Activated CD8-positive, alpha-beta memory T cell treated with anti-CD3 and anti-CD28 coated beads for 24 hours (primary cell): ENCODE data around the gene CEP41.
"Not testable (repeated sequence)": the region's sequence is repeated elsewhere in the genome, so short reads cannot be mapped to it uniquely, and the experiment has no call there.

Experiments used
- DNase-seq: peaks from one replicate; pipeline ENCODE4 v3.0.0-alpha.2; 2020

Gene CEP41

GRCh38 chr7:130458257-130458656 lies 17.4 kb upstream of the CEP41 start:
- DNase-seq: no peak

DNA sequence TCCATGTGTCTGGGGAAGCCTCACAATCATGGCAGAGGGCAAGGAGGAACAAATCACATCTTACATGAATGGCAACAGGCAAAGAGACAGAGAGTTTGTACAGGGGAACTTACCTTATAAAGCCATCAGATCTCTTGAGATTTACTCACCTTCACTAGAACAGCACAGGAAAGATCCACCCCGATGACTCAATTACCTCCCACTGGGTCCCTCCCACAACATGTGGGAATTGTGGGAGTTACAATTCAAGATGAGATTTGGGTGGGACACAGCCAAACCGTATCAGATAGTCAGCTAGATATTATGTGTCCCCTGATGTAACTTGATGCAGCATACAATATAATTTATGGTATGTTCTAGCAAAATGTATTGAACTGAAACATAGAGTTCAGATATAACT lies 14.1 kb upstream of the CEP41 start:
- no peak for DNase-seq

GRCh38 chr7:130452951-130453350 lies 12.1 kb upstream of the CEP41 start:
- no peak for DNase-seq

GRCh38 chr7:130451344-130451743 lies 10.5 kb upstream of the CEP41 start:
- not testable (repeated sequence) for DNase-seq

GRCh38 chr7:130446259-130446658 lies 5.4 kb upstream of the CEP41 start:
- DNase-seq: no peak

- no peak for DNase-seq
Measured at GRCh38 chr7:130444751-130445407, 4.1 kb upstream of the CEP41 start.

DNA sequence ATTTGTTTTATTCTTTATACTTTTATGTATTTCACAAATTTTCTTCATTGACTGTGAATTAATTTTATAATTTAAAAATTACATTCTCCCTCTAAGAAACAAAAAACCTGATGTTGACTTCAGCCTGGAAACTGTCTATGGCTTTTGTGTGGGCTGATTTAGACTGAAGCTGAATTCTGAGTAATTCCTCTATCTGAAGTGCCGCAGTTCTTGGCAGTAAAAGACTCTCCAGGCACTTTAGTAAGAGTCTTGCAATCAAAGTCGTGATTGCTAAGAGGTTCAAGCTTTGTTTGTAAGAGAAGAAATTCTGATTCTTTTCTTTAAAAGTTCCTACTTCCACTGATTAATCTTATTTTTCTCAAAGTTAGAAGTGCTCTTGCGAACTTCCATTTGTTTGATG lies 3.4 kb upstream of the CEP41 start:
- DNase-seq: no peak

GRCh38 chr7:130442601-130443000 lies 1.8 kb upstream of the CEP41 start:
- no peak for DNase-seq

- DNase-seq: no peak
Measured at GRCh38 chr7:130441408-130441869, 623 bp upstream of the CEP41 start.

DNA sequence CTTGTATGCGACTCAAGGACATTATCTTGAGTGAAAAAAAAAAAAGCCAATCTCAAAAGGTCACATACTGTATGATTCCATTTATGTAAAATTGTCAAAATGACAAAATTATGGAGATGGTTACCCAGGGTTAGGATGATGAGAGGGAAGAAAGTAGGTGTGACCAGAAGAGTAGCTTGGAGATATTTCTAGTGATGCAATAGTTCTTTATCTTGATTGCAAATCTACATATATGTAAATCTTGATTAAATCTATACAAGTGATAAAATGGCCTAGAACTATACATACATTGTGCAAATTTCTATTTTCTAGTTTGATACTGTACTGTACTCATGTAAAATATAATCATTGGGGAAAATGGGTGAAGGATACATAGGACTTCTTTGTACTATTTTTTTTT lies 4.6 kb downstream of the CEP41 start:
- DNase-seq: no peak

DNA sequence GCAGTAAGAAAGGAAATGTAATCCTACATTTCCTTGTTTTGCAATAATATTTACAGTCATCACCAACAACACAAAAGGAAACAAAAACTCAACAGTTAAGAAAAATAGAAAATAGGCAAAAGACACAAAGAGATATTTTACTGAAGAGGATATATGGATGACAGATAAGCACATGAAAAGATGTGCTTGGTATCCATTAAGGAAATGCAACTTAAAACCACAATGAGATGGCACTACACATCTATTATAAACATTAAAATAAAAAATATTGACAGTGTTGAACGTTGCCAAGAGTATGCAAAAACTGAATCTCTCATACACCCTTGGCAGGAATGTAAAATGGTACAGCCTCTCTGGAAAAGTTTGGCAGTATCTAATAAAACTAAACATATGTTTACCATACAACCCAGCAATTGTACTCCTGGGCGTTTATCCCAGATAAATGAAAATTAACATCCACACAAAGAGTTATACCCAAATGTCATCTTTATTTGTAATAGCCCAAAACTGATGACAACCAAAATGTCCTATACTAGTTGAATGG lies 5.4 kb downstream of the CEP41 start:
- no peak for DNase-seq

GRCh38 chr7:130433301-130433700 lies 7.5 kb downstream of the CEP41 start:
- no peak for DNase-seq

DNA sequence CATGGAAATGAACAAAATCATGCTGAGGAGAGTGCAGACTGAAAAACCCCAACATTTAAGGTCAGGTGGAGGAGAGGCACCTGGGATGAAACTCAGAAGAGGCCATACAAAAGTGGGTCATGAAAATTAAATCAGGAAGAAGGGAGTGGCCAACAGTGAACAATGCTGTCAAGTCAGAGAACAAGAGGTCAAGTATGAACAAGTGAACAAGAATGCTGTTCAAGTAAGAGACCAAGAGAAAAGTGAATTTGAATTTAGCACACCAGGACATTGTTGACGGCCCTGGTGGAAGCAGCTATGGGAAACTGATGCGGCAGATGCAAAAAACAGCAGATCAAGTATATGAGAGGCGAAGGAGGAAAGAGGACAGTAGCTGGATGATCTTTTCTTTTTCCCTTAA lies 7.9 kb downstream of the CEP41 start:
- DNase-seq: no peak

DNA sequence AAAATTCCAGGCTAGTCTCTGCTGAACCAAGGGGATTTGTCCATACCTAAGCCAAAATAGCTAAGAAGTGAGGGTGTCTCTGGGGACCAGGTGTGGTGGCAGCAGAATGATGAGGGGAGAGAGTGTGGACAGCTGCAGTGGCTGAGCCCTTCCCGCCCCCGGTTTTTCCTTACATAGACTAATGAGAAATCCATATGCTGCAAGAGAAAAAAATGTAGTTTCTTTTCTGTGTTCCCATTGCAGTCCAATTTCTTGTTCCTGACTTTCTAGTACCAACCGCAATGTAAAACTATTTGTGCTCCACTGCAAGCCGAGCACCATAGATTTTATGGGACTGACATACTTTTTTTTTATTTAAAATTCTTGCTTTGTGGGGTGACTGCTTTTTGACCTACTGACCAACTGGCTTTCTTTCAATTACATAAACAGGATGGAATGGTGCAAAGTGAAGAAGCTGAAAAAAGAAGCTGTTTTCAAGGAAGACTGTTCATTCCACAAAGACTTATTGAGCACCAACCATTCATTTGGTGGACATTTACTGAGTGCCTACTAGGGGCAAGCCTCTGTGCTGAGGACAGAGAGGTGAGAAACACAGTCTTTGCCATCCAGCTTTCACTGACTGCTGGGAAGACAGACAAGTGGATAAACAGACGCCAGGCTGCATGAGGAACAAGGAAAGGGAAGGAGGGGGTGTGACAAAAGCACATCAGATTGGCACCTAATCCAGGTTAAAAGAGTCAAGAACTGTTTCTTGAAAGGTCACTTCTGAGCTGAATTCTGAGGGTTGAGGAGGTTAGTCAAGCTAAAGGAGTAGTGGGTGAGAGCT lies 9.8 kb downstream of the CEP41 start:
- DNase-seq: no peak

DNA sequence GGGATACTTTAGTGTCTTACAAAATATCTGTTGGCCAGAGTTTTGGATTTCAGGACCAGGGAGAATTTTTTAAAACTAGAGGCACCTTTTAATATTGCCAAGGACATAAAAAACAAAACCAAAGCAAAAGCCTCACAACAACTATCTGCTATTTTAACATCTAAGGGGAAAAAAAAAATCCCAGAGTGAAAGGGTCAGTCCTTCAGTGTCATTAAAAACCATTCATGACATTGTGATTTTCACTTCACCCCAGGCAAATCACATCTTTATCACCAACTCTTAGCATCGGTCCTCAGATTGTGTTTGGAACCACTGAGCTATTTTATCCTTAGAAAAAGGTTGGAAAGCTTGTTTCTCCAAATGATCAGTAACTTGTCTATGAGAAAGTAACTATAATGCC lies 10.7 kb downstream of the CEP41 start:
- no peak for DNase-seq

DNA sequence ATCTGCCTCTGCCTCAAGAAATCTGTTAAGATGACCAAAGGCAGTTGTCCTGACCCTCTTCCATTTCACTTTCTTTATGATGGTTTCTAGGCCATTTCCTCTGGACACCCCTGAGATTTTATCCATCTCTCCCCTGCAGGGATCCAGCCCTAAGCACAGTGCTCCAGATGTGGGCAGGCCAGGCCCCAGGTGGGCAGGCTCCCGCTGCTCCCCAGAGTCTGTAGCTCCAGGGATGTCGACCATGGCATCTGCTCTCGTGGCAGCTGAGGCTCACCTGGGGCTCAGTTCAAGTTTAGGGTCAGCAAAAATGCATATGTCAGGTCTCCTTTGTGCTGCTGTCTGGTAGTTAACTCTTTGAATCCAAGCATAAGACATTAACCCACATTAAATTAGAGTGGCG lies 11.8 kb downstream of the CEP41 start:
- DNase-seq: no peak

- DNase-seq: no peak
Measured at GRCh38 chr7:130426564-130426963, 14.3 kb downstream of the CEP41 start.

GRCh38 chr7:130425796-130426195 lies 15.0 kb downstream of the CEP41 start:
- DNase-seq: no peak

GRCh38 chr7:130423501-130424037 lies 17.2 kb downstream of the CEP41 start:
- no peak for DNase-seq

DNA sequence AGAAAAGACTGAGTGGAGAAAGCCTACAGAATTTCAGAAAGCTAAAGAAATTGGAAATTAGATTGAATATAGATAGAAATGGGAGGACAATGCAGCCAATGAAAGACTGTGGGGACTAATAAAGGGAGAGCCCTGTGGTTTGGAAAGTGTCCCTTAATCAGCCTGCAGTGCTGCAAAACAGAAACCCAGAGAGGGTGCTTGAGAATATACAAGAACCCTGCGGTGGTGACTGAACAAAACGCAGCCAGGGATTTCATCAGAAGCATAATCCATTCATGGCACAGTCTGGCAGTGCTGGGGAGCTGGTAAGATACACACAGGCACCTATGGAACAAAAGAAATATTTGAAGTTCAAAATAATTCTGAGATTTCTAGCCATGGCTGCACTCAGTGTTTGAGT lies 19.1 kb downstream of the CEP41 start:
- DNase-seq: no peak

- DNase-seq: no peak
Measured at GRCh38 chr7:130420943-130421578, 19.8 kb downstream of the CEP41 start.

DNA sequence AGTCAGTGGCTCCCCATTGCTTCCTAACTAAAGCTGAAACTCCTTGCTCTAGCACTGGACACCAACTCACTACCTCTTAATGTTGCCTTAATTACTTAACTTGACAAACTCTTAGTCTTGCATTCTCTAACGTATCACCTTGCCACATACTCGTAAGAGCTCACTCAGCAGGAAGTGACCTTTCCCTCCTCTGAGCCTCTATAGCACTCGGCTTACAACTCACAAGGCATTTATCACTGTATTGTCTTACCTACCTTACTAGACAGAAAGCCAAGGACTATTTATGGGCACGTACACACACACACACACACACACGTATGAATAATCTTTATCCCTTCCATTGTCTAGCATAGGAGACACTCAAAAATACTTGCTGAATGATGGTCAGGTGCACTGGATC lies 21.2 kb downstream of the CEP41 start:
- no peak for DNase-seq

DNA sequence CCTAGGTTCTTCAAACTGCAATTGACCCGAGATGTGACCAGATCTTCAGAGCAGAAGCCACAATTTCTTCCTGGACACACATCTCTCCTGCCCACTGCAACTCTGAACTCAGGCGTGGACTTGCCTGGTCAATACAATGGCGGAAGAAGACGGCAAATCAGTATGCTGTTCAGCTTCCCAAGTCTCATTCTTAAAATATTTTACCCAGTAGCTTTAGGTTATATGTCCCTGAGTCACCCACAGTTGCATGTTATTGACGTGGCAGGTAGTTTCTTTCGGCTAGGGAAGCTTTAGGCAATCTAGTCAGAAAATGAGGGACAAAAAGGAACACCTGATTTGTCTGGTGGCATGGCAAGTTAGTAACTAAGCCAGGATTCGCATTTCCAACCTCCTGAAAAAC lies 22.5 kb downstream of the CEP41 start:
- DNase-seq: no peak
